GM18499 (cell line): ENCODE measurements around the gene ATF7IP2.
"Not testable (repeated sequence)": the region's sequence is repeated elsewhere in the genome, so short reads cannot be mapped to it uniquely, and the experiment has no call there.

Experiments used
- ATAC-seq: cut with Tn5 transposase; IDR thresholded peaks from one replicate; pipeline ENCODE4 v1.9.1; 2021; ENCODE audit warnings: moderate number of reproducible peaks; ENCODE audit not compliant: insufficient read depth, unreplicated experiment

ATF7IP2 gene, protein sequence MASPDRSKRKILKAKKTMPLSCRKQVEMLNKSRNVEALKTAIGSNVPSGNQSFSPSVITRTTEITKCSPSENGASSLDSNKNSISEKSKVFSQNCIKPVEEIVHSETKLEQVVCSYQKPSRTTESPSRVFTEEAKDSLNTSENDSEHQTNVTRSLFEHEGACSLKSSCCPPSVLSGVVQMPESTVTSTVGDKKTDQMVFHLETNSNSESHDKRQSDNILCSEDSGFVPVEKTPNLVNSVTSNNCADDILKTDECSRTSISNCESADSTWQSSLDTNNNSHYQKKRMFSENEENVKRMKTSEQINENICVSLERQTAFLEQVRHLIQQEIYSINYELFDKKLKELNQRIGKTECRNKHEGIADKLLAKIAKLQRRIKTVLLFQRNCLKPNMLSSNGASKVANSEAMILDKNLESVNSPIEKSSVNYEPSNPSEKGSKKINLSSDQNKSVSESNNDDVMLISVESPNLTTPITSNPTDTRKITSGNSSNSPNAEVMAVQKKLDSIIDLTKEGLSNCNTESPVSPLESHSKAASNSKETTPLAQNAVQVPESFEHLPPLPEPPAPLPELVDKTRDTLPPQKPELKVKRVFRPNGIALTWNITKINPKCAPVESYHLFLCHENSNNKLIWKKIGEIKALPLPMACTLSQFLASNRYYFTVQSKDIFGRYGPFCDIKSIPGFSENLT

DNA sequence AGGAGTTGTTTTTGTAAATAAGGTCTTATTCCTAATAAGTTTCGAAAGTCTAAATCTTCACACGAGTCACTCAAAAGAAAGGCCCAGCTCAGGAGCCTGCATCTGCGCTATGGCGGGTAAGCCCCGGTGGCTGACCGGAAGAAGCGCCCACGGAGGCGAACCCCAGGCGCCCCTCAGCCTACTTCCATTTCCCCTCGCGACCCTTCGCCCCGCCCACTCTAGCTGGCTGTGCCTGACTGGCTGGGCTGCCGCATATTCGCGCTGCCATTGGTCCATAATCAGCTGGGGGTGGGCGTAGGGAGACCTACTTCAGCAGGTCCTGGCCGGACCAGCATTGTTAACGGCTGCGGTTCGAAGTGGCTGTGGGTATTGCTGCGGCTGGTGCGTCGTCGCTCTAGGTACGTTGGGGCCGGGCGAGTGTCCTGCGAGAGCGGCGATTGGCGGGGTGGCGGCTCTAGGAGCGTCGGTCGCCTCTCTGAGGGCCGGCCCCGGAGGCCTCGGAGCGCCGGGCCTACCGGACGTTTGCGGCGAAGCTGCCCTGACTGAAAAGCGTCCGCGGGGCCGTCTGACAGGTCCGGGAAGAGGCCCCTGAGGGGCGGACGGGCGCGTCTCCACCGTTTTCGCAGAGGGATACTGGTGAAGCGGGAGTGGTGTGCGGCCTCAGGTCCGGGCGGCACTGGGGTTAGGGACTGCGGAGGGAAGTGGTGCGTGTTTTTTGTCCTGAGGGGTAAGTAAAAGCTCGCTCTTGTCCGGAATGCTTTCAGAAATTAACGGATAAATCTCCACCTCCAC is at the start of gene ATF7IP2:
Gene ATF7IP2, plus strand, starts transcription at position 337 of the 792 bp plus-strand sequence. CDS start 44,560 bp downstream, outside the sequence.
- ATAC-seq, result no peak

DNA sequence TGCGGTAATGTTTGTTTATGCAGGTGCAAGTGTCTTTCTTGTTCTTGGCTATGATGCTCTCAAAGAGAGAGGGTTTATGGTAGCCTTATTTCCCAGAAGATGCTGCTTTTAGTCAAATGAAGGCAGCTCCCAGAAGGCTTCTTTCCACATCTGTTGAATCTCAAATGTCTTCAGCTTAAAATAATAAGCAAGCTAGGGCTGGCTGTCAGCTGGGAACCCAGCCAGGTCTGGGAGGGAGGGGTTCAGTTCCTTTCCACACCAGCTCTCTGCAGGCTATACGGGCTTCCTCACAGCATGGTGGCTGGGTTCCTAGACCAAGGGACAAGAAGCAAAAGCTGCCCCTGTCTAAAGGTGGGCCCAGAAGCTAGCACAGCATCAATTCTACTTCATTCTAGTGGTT is 47.4 kb upstream of the ATF7IP2 start:
- ATAC-seq, result no peak

- no peak for ATAC-seq
These were observed 45.8 kb upstream of the ATF7IP2 start for GRCh38 chr16:10339777-10340732.

DNA sequence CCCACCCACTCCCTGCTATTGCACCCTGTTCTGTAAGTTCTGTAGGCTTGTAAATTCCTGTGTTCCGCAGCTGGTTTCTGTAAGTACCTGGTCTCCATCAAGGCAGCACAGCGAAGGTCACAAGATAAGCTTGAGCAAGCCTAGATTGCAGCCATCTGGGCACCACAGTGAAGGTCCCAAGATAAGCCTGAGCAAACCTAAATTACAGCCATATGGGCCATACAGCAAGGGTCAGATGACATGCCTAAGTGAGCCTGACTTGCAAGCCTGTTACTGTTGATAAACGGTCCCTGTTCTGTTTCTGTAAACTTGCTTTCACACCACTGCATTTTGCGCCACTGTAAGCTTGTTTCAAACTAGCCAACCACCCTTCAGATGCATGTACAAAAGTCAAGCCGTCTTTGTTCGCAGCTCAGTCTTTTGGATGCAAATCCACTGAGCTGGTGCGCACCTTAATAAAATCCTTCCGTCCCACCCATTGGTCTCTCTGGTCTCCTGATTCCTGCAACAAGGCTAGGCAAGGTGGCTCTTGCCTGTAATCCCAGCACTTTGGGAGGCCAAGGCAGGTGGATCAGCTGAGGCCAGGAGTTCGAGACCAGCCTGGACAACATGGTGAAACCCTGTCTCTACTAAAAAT is 42.6 kb upstream of the ATF7IP2 start:
- ATAC-seq, result no peak

GRCh38 chr16:10344699-10345098 is 41.2 kb upstream of the ATF7IP2 start:
- not testable (repeated sequence) for ATAC-seq

DNA sequence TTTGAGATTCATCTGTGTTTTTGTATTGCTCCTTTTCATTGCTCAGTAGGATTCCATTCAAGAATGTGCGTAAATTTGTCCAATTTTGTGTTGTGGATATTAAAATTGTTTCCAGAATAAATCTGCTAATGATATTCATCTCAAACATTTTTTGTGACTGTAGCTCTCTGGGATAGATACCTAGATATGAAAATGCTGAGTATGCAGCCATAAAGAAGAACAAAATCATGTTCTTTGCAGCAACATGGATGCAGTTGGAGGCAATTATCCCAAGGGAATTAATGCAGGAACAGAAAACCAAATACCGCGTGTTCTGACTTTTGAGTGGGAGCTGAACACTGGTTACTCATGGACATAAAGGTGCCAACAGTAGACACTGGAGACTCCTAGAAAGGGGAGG is 40.2 kb upstream of the ATF7IP2 start:
- ATAC-seq, result no peak

GRCh38 chr16:10349851-10350250 is 36.0 kb upstream of the ATF7IP2 start:
- ATAC-seq, result no peak

- no peak for ATAC-seq
These were observed 33.6 kb upstream of the ATF7IP2 start for GRCh38 chr16:10352262-10352661.

GRCh38 chr16:10355589-10355988 is 30.3 kb upstream of the ATF7IP2 start:
- no peak for ATAC-seq

- ATAC-seq, result no peak
These were observed 28.7 kb upstream of the ATF7IP2 start for GRCh38 chr16:10356870-10357842.

DNA sequence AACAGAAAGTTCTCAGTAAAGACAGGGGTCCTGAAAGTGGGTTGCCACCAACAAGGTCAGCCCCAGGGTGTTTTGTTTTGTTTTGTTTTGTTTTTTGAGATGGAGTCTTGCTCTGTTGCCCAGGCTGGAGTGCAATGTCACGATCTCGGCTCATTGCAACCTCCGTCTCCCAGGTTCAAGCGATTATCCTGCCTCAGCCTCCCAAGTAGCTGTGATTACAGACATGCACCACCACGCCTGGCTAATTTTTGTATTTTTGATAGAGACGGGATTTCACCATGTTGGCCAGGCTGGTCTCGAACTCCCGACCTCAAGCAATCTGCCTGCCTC is 24.1 kb upstream of the ATF7IP2 start:
- ATAC-seq, result not testable (repeated sequence)

DNA sequence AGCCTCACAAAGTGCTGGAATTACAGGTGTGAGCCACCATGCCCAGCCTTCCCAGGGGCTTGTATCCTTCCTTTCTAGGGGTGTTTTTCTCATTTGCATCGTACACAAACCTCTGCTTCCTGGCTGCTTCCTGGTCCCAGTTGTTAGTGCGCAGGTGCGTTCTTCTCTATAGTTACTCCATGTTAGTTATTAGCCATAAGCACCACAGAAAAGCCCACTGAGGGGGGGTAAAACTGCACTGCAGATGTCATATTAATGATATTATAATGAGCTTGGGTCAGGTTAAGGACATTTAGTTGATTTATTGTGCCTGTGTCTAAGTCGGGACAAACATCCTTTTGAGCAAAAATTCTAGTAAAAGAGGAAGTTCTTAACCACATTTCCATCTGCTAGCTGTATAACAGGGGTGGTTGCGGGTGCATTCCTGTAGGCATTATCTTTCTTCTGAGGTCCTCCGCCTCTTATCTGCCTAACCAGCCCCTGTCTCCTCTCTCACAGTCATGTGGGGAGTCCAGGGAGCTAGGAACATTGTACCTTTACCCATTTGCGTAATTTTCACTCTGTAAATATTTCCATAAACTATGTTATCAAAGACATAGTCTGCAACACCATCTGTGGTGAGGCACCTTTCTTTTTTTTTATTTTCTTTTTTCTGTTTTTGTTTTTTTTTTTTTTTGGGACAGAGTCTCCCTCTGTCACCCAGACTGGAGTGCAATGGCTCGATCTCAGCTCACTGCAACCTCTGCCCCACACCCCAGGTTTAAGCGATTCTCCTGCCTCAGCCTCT is 23.6 kb upstream of the ATF7IP2 start:
- no peak for ATAC-seq

GRCh38 chr16:10362864-10363197 is 23.0 kb upstream of the ATF7IP2 start:
- ATAC-seq, result not testable (repeated sequence)

DNA sequence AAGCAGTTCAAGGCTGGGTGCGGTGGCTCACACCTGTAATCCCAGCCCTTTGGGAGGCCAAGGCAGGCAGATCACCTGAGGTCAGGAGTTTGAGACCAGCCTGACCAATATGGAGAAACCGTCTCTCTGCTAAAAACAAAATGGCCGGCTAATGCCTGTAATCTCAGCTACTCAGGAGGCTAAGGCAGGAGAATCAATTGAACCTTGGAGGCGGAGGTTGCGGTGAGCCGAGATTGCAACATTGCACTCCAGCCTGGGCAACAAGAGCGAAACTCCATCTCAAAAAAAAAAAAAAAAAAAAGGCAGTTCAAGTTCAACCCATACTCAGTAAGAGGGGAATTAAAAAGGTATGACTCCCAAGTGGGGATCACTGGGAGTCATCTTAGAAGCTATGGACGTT is 19.2 kb upstream of the ATF7IP2 start:
- not testable (repeated sequence) for ATAC-seq

GRCh38 chr16:10367616-10368188 is 18.2 kb upstream of the ATF7IP2 start:
- ATAC-seq, result no peak

- ATAC-seq, result no peak
These were observed 16.8 kb upstream of the ATF7IP2 start for GRCh38 chr16:10368969-10369551.
